ENCODE results near the gene SLC20A1.
"Not testable (repeated sequence)": the region's sequence is repeated elsewhere in the genome, so short reads cannot be mapped to it uniquely, and the experiment has no call there.

SLC20A1 gene

GRCh38 chr2:112684415-112684775, 38.7 kb downstream of the SLC20A1 start:
- no peak for DNase-seq

GRCh38 chr2:112685271-112685884, 39.6 kb downstream of the SLC20A1 start:
- no peak for DNase-seq

GRCh38 chr2:112686348-112687217, 40.8 kb downstream of the SLC20A1 start:
- DNase-seq, result no peak

GRCh38 chr2:112687522-112687921, 41.8 kb downstream of the SLC20A1 start:
- DNase-seq, result no peak

DNA sequence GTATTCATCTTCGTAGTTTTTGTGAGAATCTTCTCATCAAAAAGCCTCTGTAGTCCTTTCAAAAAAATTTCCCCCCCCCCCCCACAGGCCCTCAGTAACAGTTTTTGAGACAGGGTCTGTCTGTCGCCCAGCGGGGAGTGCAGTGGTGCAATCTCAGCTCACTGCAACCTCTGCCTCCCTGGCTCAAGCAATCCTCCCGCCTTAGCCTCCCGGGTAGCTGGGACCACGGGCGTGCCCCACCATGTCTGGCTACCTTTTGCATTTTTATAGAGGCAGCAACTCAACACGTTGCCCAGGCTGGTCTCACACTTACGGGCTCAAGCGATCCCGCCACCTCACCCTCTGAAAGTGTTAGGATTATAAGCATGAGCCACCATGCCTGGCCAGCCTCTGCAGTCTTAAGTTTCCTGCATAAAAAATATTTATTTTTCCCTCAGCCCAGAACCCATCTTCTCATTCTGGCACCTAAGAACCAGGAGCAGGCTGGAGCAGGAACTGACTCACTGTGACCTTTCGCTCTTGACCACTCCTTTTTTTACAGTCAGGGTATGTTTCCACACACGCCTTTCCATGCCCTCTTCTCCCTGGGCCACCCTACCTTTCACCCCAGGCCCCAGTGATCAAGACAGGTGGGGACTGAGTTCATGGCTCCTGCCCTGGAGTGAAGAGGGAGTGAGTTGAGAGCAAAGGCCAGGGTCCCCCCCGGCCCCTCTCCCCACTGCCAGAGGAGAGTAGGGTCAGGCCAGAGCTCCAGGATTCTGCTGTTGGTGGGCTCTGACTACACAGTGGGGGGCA, 42.5 kb downstream of the SLC20A1 start:
- no peak for DNase-seq

DNA sequence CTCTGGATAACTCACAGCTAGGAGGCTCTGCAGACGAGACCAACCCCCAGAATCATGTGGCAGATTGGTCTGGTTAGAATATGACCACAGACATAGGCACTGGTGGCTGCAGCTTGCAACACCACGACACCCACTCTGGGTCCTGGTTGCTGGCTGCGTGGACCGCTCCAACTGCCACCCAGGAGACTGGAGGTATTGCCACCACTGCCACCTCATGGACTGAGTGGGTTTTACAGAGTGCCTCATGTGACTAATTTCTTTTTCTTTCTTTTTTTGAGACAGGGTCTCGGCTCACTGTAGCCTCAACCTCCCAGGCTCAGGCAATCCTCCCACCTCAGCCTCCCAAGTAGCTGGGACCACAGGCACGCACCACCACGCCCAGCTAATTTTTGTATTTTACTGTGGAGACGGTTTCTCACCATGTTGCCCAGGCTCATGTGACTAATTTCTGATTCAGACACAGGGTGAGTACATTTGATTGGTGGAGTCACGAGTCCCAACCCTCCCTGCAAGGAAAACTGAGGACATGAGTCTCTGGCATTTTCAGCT, 45.2 kb downstream of the SLC20A1 start:
- DNase-seq, result no peak

GRCh38 chr2:112691881-112692281, 46.1 kb downstream of the SLC20A1 start:
- DNase-seq, result no peak

DNA sequence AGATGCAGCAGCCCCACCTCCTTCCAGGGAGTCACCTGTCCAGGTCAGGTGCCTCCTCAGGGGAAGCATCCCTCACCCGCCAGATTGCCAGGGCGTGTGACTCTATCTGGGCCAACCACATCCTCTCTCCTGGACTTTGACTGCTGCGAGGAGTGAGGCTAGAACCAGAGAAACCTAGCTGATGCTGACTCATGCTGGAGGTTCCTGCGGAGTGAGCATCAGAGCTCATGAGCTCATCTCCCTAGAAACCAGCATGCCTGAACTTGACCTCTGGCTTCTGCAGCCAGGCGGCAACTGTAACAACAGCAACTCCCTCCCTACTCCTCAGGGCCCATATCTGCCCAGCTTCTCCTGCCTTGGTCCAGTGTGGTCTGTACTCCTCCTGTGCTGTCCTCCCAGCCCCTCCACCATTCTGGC, 46.8 kb downstream of the SLC20A1 start:
- DNase-seq, result no peak

DNA sequence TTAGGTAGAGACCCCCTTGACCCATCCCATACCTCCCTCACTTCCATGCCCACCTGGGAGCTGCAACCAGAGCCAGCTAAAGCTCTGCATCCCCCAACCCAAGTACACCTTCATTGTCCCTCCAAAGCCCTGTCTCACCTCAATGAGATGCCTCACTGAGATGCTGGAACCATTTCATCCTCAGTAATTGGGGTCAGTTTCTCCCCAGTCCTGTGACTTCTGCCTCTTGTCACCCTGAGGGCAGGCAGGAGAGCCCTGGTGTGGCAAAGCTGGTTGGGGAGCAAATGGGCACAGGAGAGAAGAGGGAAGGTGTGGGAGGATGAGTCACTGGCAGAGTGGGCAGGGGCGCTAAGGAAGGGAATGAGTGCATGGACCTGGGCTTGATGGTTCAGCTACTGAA, 47.2 kb downstream of the SLC20A1 start:
- DNase-seq, result no peak

DNA sequence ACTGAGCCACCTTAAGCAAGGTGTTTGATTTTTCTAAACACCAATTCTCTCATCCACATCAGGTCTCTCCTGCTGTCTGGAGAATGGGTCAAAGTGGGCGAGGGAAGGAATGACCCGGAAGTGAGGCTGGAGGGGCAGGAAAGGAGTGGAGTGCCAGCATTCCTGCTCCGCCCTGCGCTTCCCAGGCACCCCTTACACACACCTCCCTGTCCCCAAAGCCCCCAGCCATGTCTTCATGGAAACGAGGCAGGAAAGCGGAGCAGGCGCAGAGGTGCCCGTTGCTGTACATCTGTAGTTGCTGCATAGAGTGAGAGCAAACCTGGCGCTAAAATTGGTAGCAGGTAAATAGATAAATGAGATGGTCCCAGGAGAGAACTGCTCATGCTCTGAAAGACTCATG, 47.9 kb downstream of the SLC20A1 start:
- DNase-seq, result no peak

- no peak for DNase-seq
Observed at GRCh38 chr2:112694182-112694581, 48.4 kb downstream of the SLC20A1 start.

- no peak for DNase-seq
Observed at GRCh38 chr2:112698834-112699515, 53.2 kb downstream of the SLC20A1 start.

DNA sequence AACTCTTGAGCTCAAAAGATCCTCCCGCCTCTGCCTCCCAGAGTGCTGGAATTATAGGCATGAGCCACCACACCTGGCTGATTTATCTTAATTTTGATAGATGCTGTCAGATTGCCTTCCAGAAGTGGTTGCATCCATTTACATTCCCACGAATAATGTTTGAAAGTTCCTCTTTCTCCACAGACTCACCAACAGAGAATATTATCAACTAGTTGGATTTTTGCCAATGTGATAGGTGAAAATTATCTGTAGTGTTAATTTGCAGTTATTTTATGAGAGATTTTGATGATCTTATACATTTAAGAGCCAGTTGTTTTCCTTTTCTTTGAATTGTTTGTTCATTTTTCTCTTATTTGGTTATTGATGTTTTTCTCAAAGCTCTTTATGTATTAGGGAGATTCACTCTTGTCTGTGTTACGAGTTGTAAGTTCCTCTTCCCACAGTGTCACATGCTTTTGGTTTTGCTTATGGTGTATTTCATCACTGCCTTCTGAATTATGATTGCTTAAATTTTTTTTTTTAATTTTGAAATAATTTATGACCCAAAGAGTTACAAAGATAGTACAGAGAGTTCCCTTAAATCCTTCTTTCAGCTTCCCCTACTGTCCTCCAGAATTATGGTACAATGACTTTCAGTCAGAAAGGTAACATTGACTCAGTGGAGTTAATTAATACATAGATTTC, 54.4 kb downstream of the SLC20A1 start:
- DNase-seq, result peak; percentile 78

DNA sequence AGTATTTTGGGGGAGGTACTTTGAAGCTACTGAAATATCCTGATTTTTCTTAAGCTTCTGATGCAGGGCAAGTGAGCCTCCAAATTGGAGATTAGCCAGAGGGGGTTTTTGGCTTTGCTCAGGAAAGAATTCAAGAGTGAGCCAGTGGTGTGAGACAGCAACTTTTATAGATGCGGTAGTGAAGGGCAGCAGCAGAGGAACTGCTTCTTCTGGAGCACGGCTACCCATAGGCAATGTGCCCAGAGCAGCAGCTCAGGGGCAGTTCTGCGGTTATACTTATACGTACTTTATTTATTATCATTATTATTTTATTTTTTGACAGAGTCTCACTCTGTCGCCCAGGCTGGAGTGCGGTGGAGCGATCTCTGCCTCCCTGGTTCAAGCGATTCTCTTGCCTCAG, 55.3 kb downstream of the SLC20A1 start:
- DNase-seq, result no peak

- DNase-seq, result no peak
Observed at GRCh38 chr2:112703684-112704083, 57.9 kb downstream of the SLC20A1 start.

- DNase-seq, result no peak
Observed at GRCh38 chr2:112705575-112705974, 59.8 kb downstream of the SLC20A1 start.

- peak; percentile 54 for DNase-seq
Observed at GRCh38 chr2:112706170-112706664, 60.5 kb downstream of the SLC20A1 start.

- not testable (repeated sequence) for DNase-seq
Observed at GRCh38 chr2:112706947-112707346, 61.2 kb downstream of the SLC20A1 start.

DNA sequence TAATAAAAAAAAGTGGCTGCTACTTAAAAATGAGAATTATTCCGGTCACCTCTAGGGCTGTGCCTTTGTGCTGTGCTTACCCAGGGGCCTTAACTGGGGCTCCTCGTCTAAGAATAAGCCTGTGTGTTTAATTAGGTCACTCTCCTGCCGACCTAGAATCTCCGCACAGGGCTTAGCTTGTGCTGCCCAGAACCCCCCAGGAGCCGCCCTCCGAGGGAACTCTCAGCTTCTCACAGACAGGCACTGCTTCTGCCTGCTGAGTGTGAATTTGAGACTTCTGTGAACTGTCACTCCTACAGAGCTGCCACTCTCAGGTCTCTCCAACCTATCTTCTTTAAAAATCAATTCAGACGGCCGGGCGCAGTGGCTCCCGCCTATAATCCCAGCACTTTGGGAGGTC, 63.2 kb downstream of the SLC20A1 start:
- DNase-seq, result no peak

DNA sequence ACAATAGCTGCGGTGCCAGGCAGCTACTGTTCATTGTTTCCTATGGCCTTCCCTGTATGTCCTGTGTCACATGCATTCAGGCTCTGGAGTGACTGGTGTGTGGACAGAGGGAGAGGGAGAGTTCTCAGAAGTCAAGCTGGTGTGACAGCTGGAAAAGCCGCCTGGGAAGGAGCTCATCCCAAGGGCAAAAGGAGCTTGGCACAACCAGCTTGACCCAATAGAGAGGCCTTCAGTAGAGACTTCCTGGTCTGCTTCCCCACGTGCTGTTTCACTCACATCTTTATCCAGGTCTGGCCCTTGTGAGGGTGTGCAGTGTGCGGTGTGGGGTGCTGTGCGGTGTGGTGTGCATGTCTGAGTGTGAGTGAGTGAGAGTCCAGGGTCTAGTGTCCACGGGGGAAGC, 64.0 kb downstream of the SLC20A1 start:
- no peak for DNase-seq

- DNase-seq, result no peak
Observed at GRCh38 chr2:112710956-112711750, 65.4 kb downstream of the SLC20A1 start.

Data from KG1 (cell line).